ENCODE data around the gene SUSD3. TPM values are rescaled to one million over a fixed set of nuclear protein-coding genes. Genes with fewer than 3 reads are reported as not detected.

Gene SUSD3
- total and polyA plus RNA-seq, 2 donors (not counting 3 experiments of a cell fraction or from before 2014, with no cell fraction given) = not detected

DNA sequence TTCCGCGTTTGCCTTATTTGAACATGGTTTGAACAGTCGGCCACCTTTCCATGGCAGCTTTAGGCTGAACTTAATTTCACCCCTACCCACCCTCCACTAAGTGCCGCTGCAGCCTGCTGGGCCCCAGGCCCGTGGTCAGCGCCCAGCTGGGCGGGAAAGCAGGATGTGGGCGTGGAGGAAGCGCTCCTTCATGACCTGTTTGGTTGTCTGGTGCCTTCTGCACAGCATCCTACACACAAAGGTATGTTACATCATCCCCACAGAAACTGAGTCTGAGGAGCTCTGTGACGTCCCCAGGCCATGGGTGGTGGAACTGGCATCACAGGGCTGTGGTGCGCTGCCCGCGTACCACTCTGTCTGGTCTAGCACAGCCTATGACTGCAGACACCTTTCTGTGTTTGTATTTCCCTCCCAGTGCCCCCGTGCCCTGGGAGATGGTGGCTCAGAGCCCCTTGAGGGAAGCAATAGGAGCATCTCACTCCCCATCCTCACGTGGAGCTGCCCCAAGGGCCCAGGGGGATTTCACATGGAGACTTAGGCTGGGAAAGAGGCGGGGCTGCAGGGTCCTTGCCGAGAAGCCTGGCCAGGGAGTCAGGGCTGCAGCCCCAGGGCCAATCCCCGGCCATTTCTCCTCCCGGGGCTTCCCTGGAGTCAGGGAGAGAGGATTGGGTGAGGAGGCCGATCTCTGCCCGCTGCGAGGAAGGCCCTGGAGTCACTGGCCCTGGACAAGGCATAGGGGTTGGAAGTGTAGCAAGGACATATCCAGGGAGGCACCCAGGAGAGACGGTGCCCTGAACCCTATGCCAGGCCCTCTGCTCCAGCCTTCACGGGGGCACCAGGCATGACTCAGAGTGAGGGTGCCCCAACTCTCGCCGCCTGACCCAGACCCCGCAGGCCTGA is 37.5 kb upstream of the SUSD3 start:
- no peaks in the 10 kb centered on the region for H3K36me3 ChIP-seq (ENCODE audit: control insufficient read depth in 2 of 2, extremely low read depth in 1 of 2, insufficient read depth in 2 of 2, low read length in 2 of 2)
- H4K20me1 ChIP-seq (replicated peaks; ENCODE audit: control insufficient read depth, extremely low read depth, insufficient read depth, low read length) = no peaks in the 10 kb centered on the region
- ChIA-PET CTCF (no interaction called here), POLR2A (no interaction called here)
- TF ChIP-seq FOS (IDR thresholded peaks at IDR 0.05; ENCODE audit: borderline replicate concordance, insufficient read depth, low read length) (no peak), MYC (IDR thresholded peaks at IDR 0.05; ENCODE audit: low read depth, low read length) (no peak), GATA2 (IDR thresholded peaks at IDR 0.05; ENCODE audit: insufficient read depth, insufficient read length, low read depth, low read length) (no peak)
- TF ChIP-seq, protein P1, sequence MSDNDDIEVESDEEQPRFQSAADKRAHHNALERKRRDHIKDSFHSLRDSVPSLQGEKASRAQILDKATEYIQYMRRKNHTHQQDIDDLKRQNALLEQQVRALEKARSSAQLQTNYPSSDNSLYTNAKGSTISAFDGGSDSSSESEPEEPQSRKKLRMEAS (IDR thresholded peaks at IDR 0.05; ENCODE audit: insufficient read depth, insufficient read length) = no peak
- no peaks in the 10 kb centered on the region for H3K27me3 ChIP-seq (ENCODE audit: control insufficient read depth in 2 of 2, insufficient read depth in 2 of 2, low read length in 2 of 2)
- H3K4me2 ChIP-seq (ENCODE audit: insufficient read depth, low read length) = no peak overlapping the region
- intact Hi-C loops (cut with micrococcal nuclease) = no loop called here
- H3K9me3 ChIP-seq (replicated peaks; ENCODE audit: control insufficient read depth, insufficient read depth, low read length) = no peaks in the 10 kb centered on the region
- FAIRE-seq = no peak
- no peaks in the 10 kb centered on the region for H3K4me1 ChIP-seq (ENCODE audit: control insufficient read depth, extremely low read depth, insufficient read depth, low read length)
- H3K4me3 ChIP-seq (replicated peaks in 1 of 3; ENCODE audit: insufficient read depth in 1 of 3, low read depth in 1 of 3, low read length in 3 of 3) = no peak overlapping the region
- no peak overlapping the region for H3K27ac ChIP-seq (ENCODE audit: insufficient read depth, low read depth, low read length)
- H2AFZ ChIP-seq (ENCODE audit: low read depth, low read length) = no peak overlapping the region
- no peak overlapping the region for H3K9ac ChIP-seq (replicated peaks; ENCODE audit: extremely low read depth, insufficient read depth, low read length)
- no peaks in the 10 kb centered on the region for H3K9me1 ChIP-seq (replicated peaks; ENCODE audit: control insufficient read depth, extremely low read depth, insufficient read depth, low read length)
- dilution Hi-C loops (cut with MboI; ENCODE audit: extremely low pct_ligation_motif_present, low sequenced_read_pairs) = no loop called here
- no peak for DNase-seq (ENCODE audit: low read depth, low spot score)
- no TSS peak for BruUV-seq (replicated peaks)
- no peaks in the 10 kb centered on the region for H3K79me2 ChIP-seq (ENCODE audit: control insufficient read depth, insufficient read depth, low read length)

DNA sequence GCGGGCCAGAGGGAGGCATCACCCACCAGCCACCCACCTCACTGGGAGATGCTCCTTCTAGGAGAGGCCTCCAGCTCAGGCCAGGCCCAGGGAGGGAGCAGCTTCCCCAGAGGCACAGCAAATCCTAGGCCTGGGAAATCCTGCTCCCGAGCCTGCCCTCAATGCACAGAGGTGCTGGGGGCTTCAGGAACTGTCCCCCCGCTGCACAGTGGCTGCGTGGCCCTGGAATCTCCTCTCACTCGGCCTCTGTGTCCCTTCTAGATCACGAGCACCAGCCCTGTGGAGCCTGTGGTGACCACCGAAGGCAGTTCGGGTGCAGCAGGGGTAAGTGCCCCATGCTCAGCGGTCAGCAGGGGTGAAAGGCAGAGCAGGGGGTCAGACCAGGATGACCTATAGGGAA is 36.4 kb upstream of the SUSD3 start:
- Histone ChIP-seq H3K4me3 (replicated peaks in 1 of 3; ENCODE audit: insufficient read depth in 1 of 3, low read depth in 1 of 3, low read length in 3 of 3) (no peak overlapping the region), H3K27ac (ENCODE audit: insufficient read depth, low read depth, low read length) (no peak overlapping the region), H3K27me3 (ENCODE audit: control insufficient read depth in 2 of 2, insufficient read depth in 2 of 2, low read length in 2 of 2) (no peaks in the 10 kb centered on the region), H4K20me1 (replicated peaks; ENCODE audit: control insufficient read depth, extremely low read depth, insufficient read depth, low read length) (no peaks in the 10 kb centered on the region), H3K9ac (replicated peaks; ENCODE audit: extremely low read depth, insufficient read depth, low read length) (no peak overlapping the region), H3K79me2 (ENCODE audit: control insufficient read depth, insufficient read depth, low read length) (no peaks in the 10 kb centered on the region), H3K4me1 (ENCODE audit: control insufficient read depth, extremely low read depth, insufficient read depth, low read length) (no peaks in the 10 kb centered on the region), H3K9me3 (replicated peaks; ENCODE audit: control insufficient read depth, insufficient read depth, low read length) (no peaks in the 10 kb centered on the region), H3K36me3 (ENCODE audit: control insufficient read depth in 2 of 2, extremely low read depth in 1 of 2, insufficient read depth in 2 of 2, low read length in 2 of 2) (no peaks in the 10 kb centered on the region), H3K4me2 (ENCODE audit: insufficient read depth, low read length) (no peak overlapping the region), H3K9me1 (replicated peaks; ENCODE audit: control insufficient read depth, extremely low read depth, insufficient read depth, low read length) (no peaks in the 10 kb centered on the region), H2AFZ (ENCODE audit: low read depth, low read length) (no peak overlapping the region)
- FAIRE-seq = no peak
- dilution Hi-C loops (cut with MboI; ENCODE audit: extremely low pct_ligation_motif_present, low sequenced_read_pairs) (no loop called here), intact Hi-C loops (cut with micrococcal nuclease) (no loop called here)
- BruUV-seq (replicated peaks) = no TSS peak
- no peak for TF ChIP-seq FOS (IDR thresholded peaks at IDR 0.05; ENCODE audit: borderline replicate concordance, insufficient read depth, low read length)
- no peak for TF ChIP-seq MYC (IDR thresholded peaks at IDR 0.05; ENCODE audit: low read depth, low read length)
- TF ChIP-seq GATA2 (IDR thresholded peaks at IDR 0.05; ENCODE audit: insufficient read depth, insufficient read length, low read depth, low read length) = no peak
- no peak for TF ChIP-seq POLR2A (IDR thresholded peaks at IDR 0.05; ENCODE audit: low read depth, low read length)
- TF ChIP-seq, protein P1 (IDR thresholded peaks at IDR 0.05; ENCODE audit: insufficient read depth, insufficient read length) = no peak
- TF ChIP-seq JUN (IDR thresholded peaks at IDR 0.05; ENCODE audit: borderline replicate concordance, insufficient read depth, insufficient read length, low read depth) = no peak
- ChIA-PET CTCF (no interaction called here), POLR2A (no interaction called here)
- no peak for DNase-seq (ENCODE audit: low read depth, low spot score)

All from endothelial cell of umbilical vein (primary cell).